ENCODE data around the gene FMNL3. TPM values are rescaled to one million over a fixed set of nuclear protein-coding genes. Genes with fewer than 3 reads are reported as not detected.
"Not testable (repeated sequence)": the region's sequence is repeated elsewhere in the genome, so short reads cannot be mapped to it uniquely, and the experiment has no call there.

Gene FMNL3
- total RNA-seq, 1 donor from 2014 or later = 58.4 TPM

- TF ChIP-seq EZH2 (IDR thresholded peaks at IDR 0.05; ENCODE audit: insufficient read depth, low read length) (no peak), CTCF (IDR thresholded peaks at IDR 0.05; ENCODE audit: insufficient read depth, low read depth, low read length) (peak; percentile 93)
- peak; percentile 100 for DNase-seq (ENCODE audit: low read depth)
- Mint-ChIP-seq H3K27ac (ENCODE audit: unreplicated experiment) (peak within 1 kb of the TSS; percentile 99), H3K9me3 (ENCODE audit: unreplicated experiment) (no peaks in the 10 kb centered on the region), H3K4me3 (ENCODE audit: unreplicated experiment) (peak within 1 kb of the TSS; percentile 95), H3K36me3 (ENCODE audit: low read depth, unreplicated experiment) (no peaks in the 10 kb centered on the region), H3K27me3 (ENCODE audit: low read depth, unreplicated experiment) (no peaks in the 10 kb centered on the region), H3K4me1 (ENCODE audit: low read depth, unreplicated experiment) (peaks cover 17% of the 10 kb centered on the region)
- Histone ChIP-seq H4K20me1 (ENCODE audit: insufficient read depth, low read length) (peaks cover 45% of the 10 kb centered on the region), H3K9me3 (ENCODE audit: insufficient read depth, low read depth, low read length) (no peaks in the 10 kb centered on the region), H3K4me2 (ENCODE audit: low read length) (peak within 1 kb of the TSS; percentile 96), H3K9ac (ENCODE audit: low read length) (peak within 1 kb of the TSS; percentile 97), H3K4me1 (ENCODE audit: insufficient read depth, low read length) (peaks cover 20% of the 10 kb centered on the region), H3K36me3 (ENCODE audit: insufficient read depth, low read length) (no peaks in the 10 kb centered on the region), H3K27me3 (ENCODE audit: insufficient read depth, low read length) (no peaks in the 10 kb centered on the region), H3K27ac (ENCODE audit: low read depth, low read length) (peak within 1 kb of the TSS; percentile 98), H3K79me2 (ENCODE audit: insufficient read depth, low read length) (peaks cover 45% of the 10 kb centered on the region), H3K4me3 (ENCODE audit: insufficient read depth, low read depth, low read length) (peak within 1 kb of the TSS; percentile 97), H2AFZ (ENCODE audit: low read depth, low read length) (peak within 1 kb of the TSS; percentile 78)
- peak; percentile 80 for FAIRE-seq
Measured at GRCh38 chr12:49740930-49741881, 34.0 kb upstream of the FMNL3 start, which contains the start of gene TMBIM6. Gene TMBIM6, plus strand, starts transcription at chr12:49741557. Its CDS starts 10,937 bp downstream, at chr12:49752494.

GRCh38 chr12:49740277-49740676, 33.1 kb upstream of the FMNL3 start:
- not testable (repeated sequence) for H3K9ac ChIP-seq (ENCODE audit: low read length); H3K36me3 Mint-ChIP-seq (ENCODE audit: low read depth, unreplicated experiment); H3K27me3 Mint-ChIP-seq (ENCODE audit: low read depth, unreplicated experiment); H3K4me3 ChIP-seq (ENCODE audit: insufficient read depth, low read depth, low read length); H3K27ac Mint-ChIP-seq (ENCODE audit: unreplicated experiment); H2AFZ ChIP-seq (ENCODE audit: low read depth, low read length); H3K27ac ChIP-seq (ENCODE audit: low read depth, low read length); H3K9me3 ChIP-seq (ENCODE audit: insufficient read depth, low read depth, low read length); H3K36me3 ChIP-seq (ENCODE audit: insufficient read depth, low read length); H3K27me3 ChIP-seq (ENCODE audit: insufficient read depth, low read length); H3K4me3 Mint-ChIP-seq (ENCODE audit: unreplicated experiment); H3K9me3 Mint-ChIP-seq (ENCODE audit: unreplicated experiment); FAIRE-seq; H3K4me2 ChIP-seq (ENCODE audit: low read length); DNase-seq (ENCODE audit: low read depth)
- H4K20me1 ChIP-seq (ENCODE audit: insufficient read depth, low read length) = peaks cover 36% of the 10 kb centered on the region
- peaks cover 20% of the 10 kb centered on the region for H3K4me1 ChIP-seq (ENCODE audit: insufficient read depth, low read length)
- H3K4me1 Mint-ChIP-seq (ENCODE audit: low read depth, unreplicated experiment) = peaks cover 17% of the 10 kb centered on the region
- H3K79me2 ChIP-seq (ENCODE audit: insufficient read depth, low read length) = peaks cover 36% of the 10 kb centered on the region

GRCh38 chr12:49738721-49739120, 31.5 kb upstream of the FMNL3 start:
- peak overlapping the region; percentile 50 for H3K4me2 ChIP-seq (ENCODE audit: low read length)
- not testable (repeated sequence) for H3K27me3 Mint-ChIP-seq (ENCODE audit: low read depth, unreplicated experiment); H3K4me3 Mint-ChIP-seq (ENCODE audit: unreplicated experiment); FAIRE-seq; H2AFZ ChIP-seq (ENCODE audit: low read depth, low read length); H3K36me3 Mint-ChIP-seq (ENCODE audit: low read depth, unreplicated experiment); H3K4me3 ChIP-seq (ENCODE audit: insufficient read depth, low read depth, low read length); H3K27me3 ChIP-seq (ENCODE audit: insufficient read depth, low read length); H3K9ac ChIP-seq (ENCODE audit: low read length); H3K9me3 ChIP-seq (ENCODE audit: insufficient read depth, low read depth, low read length); H3K9me3 Mint-ChIP-seq (ENCODE audit: unreplicated experiment); H3K4me1 Mint-ChIP-seq (ENCODE audit: low read depth, unreplicated experiment); H3K36me3 ChIP-seq (ENCODE audit: insufficient read depth, low read length)
- H4K20me1 ChIP-seq (ENCODE audit: insufficient read depth, low read length) = peaks cover 20% of the 10 kb centered on the region
- peaks cover 21% of the 10 kb centered on the region for H3K79me2 ChIP-seq (ENCODE audit: insufficient read depth, low read length)
- H3K27ac Mint-ChIP-seq (ENCODE audit: unreplicated experiment) = peak overlapping the region; percentile 63
- H3K4me1 ChIP-seq (ENCODE audit: insufficient read depth, low read length) = peaks cover 14% of the 10 kb centered on the region
- H3K27ac ChIP-seq (ENCODE audit: low read depth, low read length) = peak overlapping the region; percentile 18
- DNase-seq (ENCODE audit: low read depth) = peak; percentile 37

- not testable (repeated sequence) for H3K9me3 Mint-ChIP-seq (ENCODE audit: unreplicated experiment); H3K79me2 ChIP-seq (ENCODE audit: insufficient read depth, low read length); H3K4me1 ChIP-seq (ENCODE audit: insufficient read depth, low read length); H3K9me3 ChIP-seq (ENCODE audit: insufficient read depth, low read depth, low read length); H3K4me2 ChIP-seq (ENCODE audit: low read length); H3K4me3 ChIP-seq (ENCODE audit: insufficient read depth, low read depth, low read length); H3K4me3 Mint-ChIP-seq (ENCODE audit: unreplicated experiment); H3K36me3 Mint-ChIP-seq (ENCODE audit: low read depth, unreplicated experiment); H3K27me3 ChIP-seq (ENCODE audit: insufficient read depth, low read length); H3K27ac Mint-ChIP-seq (ENCODE audit: unreplicated experiment); H4K20me1 ChIP-seq (ENCODE audit: insufficient read depth, low read length); H3K9ac ChIP-seq (ENCODE audit: low read length); FAIRE-seq; H3K4me1 Mint-ChIP-seq (ENCODE audit: low read depth, unreplicated experiment); H3K27ac ChIP-seq (ENCODE audit: low read depth, low read length); H2AFZ ChIP-seq (ENCODE audit: low read depth, low read length); DNase-seq (ENCODE audit: low read depth); H3K36me3 ChIP-seq (ENCODE audit: insufficient read depth, low read length)
- peaks cover 13% of the 10 kb centered on the region for H3K27me3 Mint-ChIP-seq (ENCODE audit: low read depth, unreplicated experiment)
Measured at GRCh38 chr12:49734900-49735299, 27.7 kb upstream of the FMNL3 start.

Measured in astrocyte (in vitro differentiated cells and primary cell).